ENCODE data around the gene SYCE3. TPM values are rescaled to one million over a fixed set of nuclear protein-coding genes. Genes with fewer than 3 reads are reported as not detected.

SYCE3 gene
- total RNA-seq, 2 donors from 2014 or later: not detected

DNA sequence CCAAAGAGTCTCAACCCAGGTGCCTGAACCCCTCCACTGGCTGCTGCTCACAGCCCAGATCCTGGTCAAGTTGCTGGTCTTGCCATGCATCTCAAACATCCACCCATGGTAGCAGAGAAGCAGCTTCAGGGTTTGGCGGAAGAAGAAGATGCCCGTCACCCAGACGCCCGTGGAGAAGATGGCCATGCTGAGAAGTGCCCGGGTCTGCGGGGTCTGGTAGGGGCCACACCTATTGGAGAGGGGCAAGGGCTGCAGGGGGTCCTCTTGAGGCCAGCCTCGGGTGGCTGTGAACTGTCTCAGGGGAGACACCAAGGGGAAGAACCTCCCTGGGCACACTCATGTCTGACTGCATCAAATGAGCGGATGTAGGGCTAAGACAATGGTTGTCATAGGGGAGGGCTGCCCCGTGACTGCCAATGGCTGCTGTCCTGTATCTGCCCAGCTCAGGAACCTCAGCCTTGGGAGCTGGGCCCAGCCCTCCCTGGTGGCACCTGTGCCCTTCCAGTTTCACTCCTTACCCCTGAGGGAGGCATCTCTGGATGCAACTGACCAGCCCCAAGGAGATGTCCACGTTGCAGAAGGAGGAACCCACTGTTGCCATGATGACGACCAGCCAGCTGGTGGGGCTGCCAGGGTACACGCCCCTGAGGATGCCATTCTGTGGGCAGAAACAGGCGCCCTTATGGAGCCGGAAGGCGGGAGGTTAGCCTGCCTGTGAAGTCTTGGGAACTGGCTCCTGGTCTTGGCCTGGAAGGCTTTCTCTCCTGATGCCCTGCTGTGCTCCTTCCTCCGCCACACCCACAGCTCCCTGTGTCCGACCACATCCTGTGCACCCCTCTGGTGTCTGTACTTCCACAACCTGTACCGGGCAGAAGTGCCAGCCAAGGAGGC lies 14.3 kb upstream of the SYCE3 start:
- H3K27me3 Mint-ChIP-seq: no peaks in the 10 kb centered on the region
- no peaks in the 10 kb centered on the region for H3K9me3 ChIP-seq (ENCODE audit: control insufficient read depth, low read length, poor library complexity, severe bottlenecking)
- H3K27ac Mint-ChIP-seq: no peak overlapping the region
- peak overlapping the region; percentile 31 for H3K4me3 Mint-ChIP-seq
- DNase-seq (no peak), ATAC-seq (no peak)
- H3K36me3 Mint-ChIP-seq (ENCODE audit: low read depth): no peaks in the 10 kb centered on the region
- H3K4me1 Mint-ChIP-seq: peaks cover 14% of the 10 kb centered on the region

GRCh38 chr22:50576070-50576469 lies 13.4 kb upstream of the SYCE3 start:
- Mint-ChIP-seq H3K4me3 (no peak overlapping the region), H3K36me3 (ENCODE audit: low read depth) (no peaks in the 10 kb centered on the region), H3K27me3 (no peaks in the 10 kb centered on the region), H3K4me1 (peaks cover 14% of the 10 kb centered on the region), H3K27ac (no peak overlapping the region)
- DNase-seq: no peak
- ATAC-seq: no peak
- H3K9me3 ChIP-seq (ENCODE audit: control insufficient read depth, low read length, poor library complexity, severe bottlenecking): no peaks in the 10 kb centered on the region

DNA sequence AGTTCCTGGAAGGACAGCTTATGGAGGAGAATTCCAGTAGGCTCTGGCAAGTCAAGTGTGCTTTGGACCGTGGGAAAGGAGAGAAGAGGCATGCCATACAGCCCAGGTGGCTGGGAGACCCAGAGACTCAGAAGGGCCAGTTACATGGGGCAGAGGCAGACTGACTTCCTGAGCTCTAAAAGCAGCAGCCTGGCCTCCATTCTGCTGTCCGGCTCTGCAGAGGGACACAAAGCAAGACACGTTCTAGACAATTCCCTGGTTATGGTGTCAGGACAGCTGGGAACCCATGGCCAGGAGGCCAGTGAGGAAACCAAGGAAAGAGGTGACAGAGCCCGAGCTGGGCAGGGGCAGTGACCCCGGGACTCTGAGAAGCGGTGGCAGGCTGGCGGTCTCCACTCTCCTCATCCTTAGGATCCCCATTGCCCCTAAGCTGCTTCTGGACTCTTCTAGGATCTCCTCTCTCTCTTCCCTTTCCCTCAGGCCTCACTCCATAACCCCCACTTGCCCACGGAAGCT lies 12.8 kb upstream of the SYCE3 start:
- H3K27ac Mint-ChIP-seq: no peak overlapping the region
- no peak for ATAC-seq
- no peak overlapping the region for H3K4me3 Mint-ChIP-seq
- DNase-seq: no peak
- H3K27me3 Mint-ChIP-seq: no peaks in the 10 kb centered on the region
- no peaks in the 10 kb centered on the region for H3K9me3 ChIP-seq (ENCODE audit: control insufficient read depth, low read length, poor library complexity, severe bottlenecking)
- H3K36me3 Mint-ChIP-seq (ENCODE audit: low read depth): no peaks in the 10 kb centered on the region
- H3K4me1 Mint-ChIP-seq: peaks cover 14% of the 10 kb centered on the region

DNA sequence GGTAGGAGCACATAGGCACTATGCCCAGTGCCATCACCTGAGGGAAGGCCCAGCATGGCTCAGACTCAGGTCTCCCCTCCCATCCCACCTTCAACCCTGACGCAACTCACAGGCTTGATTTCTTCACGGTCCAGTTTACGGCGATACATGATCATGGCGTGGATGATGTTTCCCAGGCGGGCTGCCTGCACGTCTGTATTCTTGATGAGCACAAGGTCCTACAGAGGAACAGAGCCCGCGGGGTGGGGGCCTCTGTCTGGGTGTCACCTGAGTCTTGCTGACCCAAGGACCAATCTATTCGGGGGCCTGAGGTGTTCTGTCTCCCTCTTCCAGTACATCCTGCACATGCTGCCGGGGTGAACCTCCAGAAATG lies 11.7 kb upstream of the SYCE3 start:
- no peaks in the 10 kb centered on the region for H3K9me3 ChIP-seq (ENCODE audit: control insufficient read depth, low read length, poor library complexity, severe bottlenecking)
- peaks cover 8% of the 10 kb centered on the region for H3K4me1 Mint-ChIP-seq
- DNase-seq: no peak
- no peaks in the 10 kb centered on the region for H3K36me3 Mint-ChIP-seq (ENCODE audit: low read depth)
- H3K27ac Mint-ChIP-seq: no peak overlapping the region
- no peak for ATAC-seq
- no peak overlapping the region for H3K4me3 Mint-ChIP-seq
- no peaks in the 10 kb centered on the region for H3K27me3 Mint-ChIP-seq

DNA sequence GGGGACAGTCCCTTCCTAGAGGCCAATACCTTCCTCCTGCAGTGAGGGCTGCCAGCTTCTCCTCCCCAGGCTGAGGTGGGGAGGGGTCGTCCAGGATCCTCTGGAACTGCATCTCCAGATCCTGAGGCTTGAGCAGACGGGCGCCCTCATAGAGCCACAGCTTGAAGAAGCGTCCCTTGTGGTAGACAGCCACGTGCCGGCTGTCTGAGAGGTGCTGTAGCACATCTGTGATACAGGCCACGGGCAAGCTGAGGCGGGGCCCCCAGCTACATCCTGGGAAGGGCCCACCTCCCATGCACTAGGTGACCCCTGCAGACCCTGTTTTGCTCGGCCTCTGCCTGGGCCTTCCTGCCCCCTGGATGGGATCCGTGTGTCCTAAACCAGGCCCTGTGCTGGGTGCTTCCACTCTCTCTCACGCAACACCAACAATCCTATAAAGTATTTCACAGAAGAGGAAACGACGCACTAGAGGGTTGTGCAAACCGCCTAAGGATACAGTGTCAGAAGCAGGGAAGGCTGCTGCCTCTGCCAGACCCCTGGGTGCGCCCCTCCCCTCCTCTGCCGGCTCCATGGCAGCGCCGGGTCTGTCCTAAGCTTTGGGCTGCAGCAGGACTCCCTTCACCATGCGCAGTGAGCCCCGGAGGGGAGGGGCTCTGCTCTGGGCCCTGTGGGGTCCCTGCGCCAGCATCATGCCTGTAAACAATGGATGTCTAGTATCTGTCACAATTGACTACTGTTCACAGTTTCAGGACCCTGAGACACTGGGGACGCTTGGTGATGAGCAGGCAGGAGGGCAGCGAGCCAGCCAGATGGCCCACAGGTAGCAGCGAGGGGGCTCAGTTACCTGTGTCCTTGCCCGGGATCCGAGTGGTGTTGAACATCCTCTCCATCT lies 11.0 kb upstream of the SYCE3 start:
- DNase-seq (no peak), ATAC-seq (no peak)
- H3K4me3 Mint-ChIP-seq: no peak overlapping the region
- H3K9me3 ChIP-seq (ENCODE audit: control insufficient read depth, low read length, poor library complexity, severe bottlenecking): no peaks in the 10 kb centered on the region
- no peaks in the 10 kb centered on the region for H3K27me3 Mint-ChIP-seq
- peaks cover 8% of the 10 kb centered on the region for H3K4me1 Mint-ChIP-seq
- no peak overlapping the region for H3K27ac Mint-ChIP-seq
- H3K36me3 Mint-ChIP-seq (ENCODE audit: low read depth): no peaks in the 10 kb centered on the region

DNA sequence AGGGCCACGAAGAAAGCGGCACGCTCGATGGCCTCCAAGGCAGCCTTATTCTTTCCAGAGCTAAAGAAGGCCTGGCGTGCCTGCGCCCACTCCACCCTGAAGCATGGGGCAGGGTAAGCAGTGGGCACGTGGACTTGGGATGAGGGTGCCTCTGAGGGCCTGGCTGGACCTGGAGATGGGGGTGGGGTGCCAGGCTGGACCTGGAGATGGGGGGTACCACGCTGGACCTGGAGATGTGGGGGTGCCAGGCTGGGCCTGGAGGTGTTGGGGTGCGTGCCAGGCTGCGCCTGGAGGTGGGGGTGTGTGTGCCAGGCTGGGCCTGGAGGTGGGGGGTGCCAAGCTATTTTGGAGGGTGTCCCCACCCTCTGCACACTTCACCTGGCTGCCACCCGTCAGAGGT lies 10.2 kb upstream of the SYCE3 start:
- H3K27me3 Mint-ChIP-seq: no peaks in the 10 kb centered on the region
- no peaks in the 10 kb centered on the region for H3K9me3 ChIP-seq (ENCODE audit: control insufficient read depth, low read length, poor library complexity, severe bottlenecking)
- H3K27ac Mint-ChIP-seq: no peak overlapping the region
- no peaks in the 10 kb centered on the region for H3K36me3 Mint-ChIP-seq (ENCODE audit: low read depth)
- no peak overlapping the region for H3K4me3 Mint-ChIP-seq
- H3K4me1 Mint-ChIP-seq: peaks cover 8% of the 10 kb centered on the region
- ATAC-seq (no peak), DNase-seq (no peak)

GRCh38 chr22:50571264-50572175 lies 8.8 kb upstream of the SYCE3 start:
- H3K27me3 Mint-ChIP-seq: no peaks in the 10 kb centered on the region
- H3K4me1 Mint-ChIP-seq: peaks cover 3% of the 10 kb centered on the region
- no peaks in the 10 kb centered on the region for H3K36me3 Mint-ChIP-seq (ENCODE audit: low read depth)

GRCh38 chr22:50570861-50571260 lies 8.1 kb upstream of the SYCE3 start:
- Mint-ChIP-seq H3K4me3 (no peak overlapping the region), H3K4me1 (peaks cover 4% of the 10 kb centered on the region), H3K27me3 (no peaks in the 10 kb centered on the region), H3K27ac (no peak overlapping the region), H3K36me3 (ENCODE audit: low read depth) (no peaks in the 10 kb centered on the region)
- no peak for ATAC-seq
- H3K9me3 ChIP-seq (ENCODE audit: control insufficient read depth, low read length, poor library complexity, severe bottlenecking): no peaks in the 10 kb centered on the region
- DNase-seq: no peak

More at GRCh38 chr22:50571264-50572175, 8.8 kb upstream of the SYCE3 start:
- H3K4me3 Mint-ChIP-seq: no peak overlapping the region
- DNase-seq (no peak), ATAC-seq (no peak)
- no peaks in the 10 kb centered on the region for H3K9me3 ChIP-seq (ENCODE audit: control insufficient read depth, low read length, poor library complexity, severe bottlenecking)
- no peak overlapping the region for H3K27ac Mint-ChIP-seq

DNA sequence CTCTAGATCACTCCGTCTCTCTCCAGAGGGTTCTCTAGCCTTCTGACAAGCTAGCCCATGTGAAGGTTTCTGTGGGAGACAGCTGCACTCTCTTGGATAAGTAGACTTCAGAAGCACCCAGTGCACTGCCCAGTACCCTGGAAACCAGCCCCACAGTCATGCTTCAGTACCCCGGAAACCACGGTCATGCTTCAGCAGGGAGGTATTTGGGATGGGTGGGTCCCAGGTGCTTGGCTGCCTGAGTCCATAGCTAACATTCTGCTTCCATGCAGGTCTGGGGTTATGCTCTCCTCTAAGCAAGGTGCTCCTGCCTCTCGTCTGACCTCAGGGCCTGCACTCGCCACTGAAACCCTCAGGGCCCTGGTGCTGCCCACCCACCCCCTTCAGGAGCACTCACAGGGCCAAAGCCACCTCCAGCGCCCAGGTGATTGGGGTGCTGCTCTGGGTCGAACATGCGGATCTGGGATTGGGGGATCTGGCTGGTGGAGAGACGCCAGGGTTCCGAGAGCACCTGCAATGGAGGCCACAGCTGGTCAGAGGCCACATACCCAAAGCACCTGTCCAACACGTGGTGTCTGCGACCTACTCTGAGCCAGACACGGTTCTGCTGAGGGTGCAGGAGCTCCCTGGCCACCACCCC lies 7.3 kb upstream of the SYCE3 start:
- Mint-ChIP-seq H3K4me3 (no peak overlapping the region), H3K36me3 (ENCODE audit: low read depth) (no peaks in the 10 kb centered on the region), H3K27ac (no peak overlapping the region), H3K27me3 (no peaks in the 10 kb centered on the region), H3K4me1 (peaks cover 4% of the 10 kb centered on the region)
- H3K9me3 ChIP-seq (ENCODE audit: control insufficient read depth, low read length, poor library complexity, severe bottlenecking): no peaks in the 10 kb centered on the region
- ATAC-seq (no peak), DNase-seq (no peak)

DNA sequence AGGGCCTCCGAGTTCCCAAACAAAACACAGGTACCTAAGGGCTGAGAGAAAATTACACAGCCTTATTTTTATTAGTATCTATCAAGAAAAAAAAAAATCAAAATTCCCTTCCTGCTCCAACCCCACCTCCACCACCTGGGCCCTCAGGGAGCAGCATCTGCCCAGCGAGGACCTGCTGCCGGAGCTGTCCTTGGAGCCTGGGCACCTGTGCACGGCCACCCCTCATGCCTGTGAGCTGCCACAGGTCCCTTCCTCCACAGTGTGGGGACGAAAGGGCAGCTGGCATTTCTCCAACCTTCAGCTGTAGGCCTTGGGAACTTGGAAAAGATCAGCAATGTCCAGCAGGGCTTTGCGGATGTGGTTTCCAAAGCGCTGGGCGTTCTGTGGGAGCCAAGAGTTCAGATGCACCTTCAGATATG lies 6.3 kb upstream of the SYCE3 start:
- peaks cover 4% of the 10 kb centered on the region for H3K4me1 Mint-ChIP-seq
- no peaks in the 10 kb centered on the region for H3K27me3 Mint-ChIP-seq
- no peaks in the 10 kb centered on the region for H3K9me3 ChIP-seq (ENCODE audit: control insufficient read depth, low read length, poor library complexity, severe bottlenecking)
- DNase-seq (no peak), ATAC-seq (no peak)
- no peaks in the 10 kb centered on the region for H3K36me3 Mint-ChIP-seq (ENCODE audit: low read depth)
- no peak overlapping the region for H3K4me3 Mint-ChIP-seq
- no peak overlapping the region for H3K27ac Mint-ChIP-seq

DNA sequence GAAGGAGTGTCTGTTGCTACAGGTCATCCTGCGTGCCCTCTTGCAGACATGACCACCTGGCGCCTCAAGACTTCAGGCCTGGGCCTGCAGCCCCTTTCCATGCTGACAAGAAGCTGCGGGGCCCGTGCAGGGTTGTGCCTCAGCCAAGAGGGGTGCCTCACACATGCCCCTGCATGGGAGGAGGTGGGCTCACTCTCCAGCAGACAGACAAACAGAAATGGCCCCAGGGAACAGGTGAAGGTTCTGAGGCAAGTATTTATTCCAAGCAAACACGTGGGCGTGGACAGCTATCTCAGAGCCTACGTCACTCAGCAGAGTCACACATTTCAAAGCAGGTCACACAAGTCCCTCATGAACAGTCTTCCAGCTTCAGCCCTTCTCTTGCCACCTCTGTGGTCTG lies 5.9 kb upstream of the SYCE3 start:
- H3K36me3 Mint-ChIP-seq (ENCODE audit: low read depth): no peaks in the 10 kb centered on the region
- H3K9me3 ChIP-seq (ENCODE audit: control insufficient read depth, low read length, poor library complexity, severe bottlenecking): no peaks in the 10 kb centered on the region
- H3K27ac Mint-ChIP-seq: no peak overlapping the region
- H3K4me3 Mint-ChIP-seq: no peak overlapping the region
- DNase-seq (no peak), ATAC-seq (no peak)
- no peaks in the 10 kb centered on the region for H3K27me3 Mint-ChIP-seq
- H3K4me1 Mint-ChIP-seq: peaks cover 5% of the 10 kb centered on the region

DNA sequence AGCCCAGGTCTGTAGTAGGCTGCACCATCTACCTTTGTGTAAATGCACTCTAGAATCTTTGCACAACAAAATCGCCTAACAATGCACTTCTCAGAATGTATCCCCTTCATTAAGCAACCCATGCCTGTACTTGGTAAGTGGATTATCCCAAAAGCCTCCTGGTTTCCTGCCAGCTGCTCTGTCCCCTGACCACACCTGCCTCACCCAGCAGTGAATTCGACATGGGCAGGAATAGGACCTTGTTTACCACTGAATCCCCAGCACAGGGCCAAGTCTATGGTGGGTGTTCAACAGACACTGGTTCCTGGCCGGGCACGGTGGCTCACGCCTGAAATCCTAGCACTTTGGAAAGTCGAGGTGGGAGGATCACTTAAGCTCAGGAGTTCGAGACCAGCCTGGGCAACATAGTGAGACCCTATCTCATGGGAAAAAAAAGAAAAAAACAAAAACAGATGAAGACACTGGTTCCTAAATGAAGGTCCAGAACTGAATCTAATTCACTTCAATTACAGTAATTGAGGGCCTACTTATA lies 5.1 kb upstream of the SYCE3 start:
- Mint-ChIP-seq H3K36me3 (ENCODE audit: low read depth) (no peaks in the 10 kb centered on the region), H3K4me3 (no peak overlapping the region), H3K4me1 (peaks cover 13% of the 10 kb centered on the region), H3K27me3 (no peaks in the 10 kb centered on the region), H3K27ac (no peak overlapping the region)
- DNase-seq (no peak), ATAC-seq (no peak)
- no peaks in the 10 kb centered on the region for H3K9me3 ChIP-seq (ENCODE audit: control insufficient read depth, low read length, poor library complexity, severe bottlenecking)
